GM21619 (cell line): Measurements from ENCODE around the gene CLEC4C.

Source experiments
- ATAC-seq: cut with Tn5 transposase; IDR thresholded peaks from one replicate; pipeline ENCODE4 v1.9.1; 2021; ENCODE audit not compliant: unreplicated experiment

CLEC4C gene

DNA sequence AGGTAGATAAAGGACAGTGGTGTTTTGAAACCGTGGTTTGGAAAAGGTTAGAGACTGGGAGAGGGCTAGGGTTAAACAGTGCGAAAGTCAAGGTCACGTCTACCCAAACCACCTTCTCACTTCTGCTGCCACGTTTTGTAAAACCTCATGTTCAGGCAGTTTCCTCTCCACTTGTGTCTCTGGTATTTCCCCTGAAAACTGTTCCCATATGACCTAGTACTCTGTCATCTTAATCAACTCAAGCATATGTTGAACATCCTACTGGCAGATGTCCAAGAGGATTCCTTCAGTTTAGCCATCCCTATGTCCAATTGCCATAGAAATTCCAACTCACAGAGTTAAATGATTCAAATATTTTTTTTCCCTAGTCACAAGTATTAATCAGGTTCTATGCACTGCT lies 17.4 kb downstream of the CLEC4C start:
- ATAC-seq: no peak

DNA sequence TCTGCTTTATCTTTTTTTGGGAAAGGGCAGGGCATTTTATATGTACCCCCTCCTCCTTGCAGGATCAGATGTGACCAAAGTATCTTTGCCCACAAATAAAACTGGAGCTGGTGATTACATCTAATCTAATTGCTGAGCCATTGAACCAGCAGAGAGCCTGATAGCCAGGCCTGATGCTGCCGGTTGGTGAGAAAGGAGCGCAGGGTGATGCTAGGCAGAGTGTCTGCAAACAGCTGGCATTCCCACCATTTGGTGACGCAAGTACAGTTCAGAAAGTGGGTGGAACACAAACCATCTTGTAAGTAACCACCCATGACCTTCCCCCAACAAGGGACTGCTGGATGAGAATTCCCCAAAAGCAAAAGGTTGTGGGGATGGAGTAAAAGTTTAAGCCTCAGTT lies 23.2 kb downstream of the CLEC4C start:
- ATAC-seq: no peak

GRCh38 chr12:7719946-7720730 lies 27.0 kb downstream of the CLEC4C start:
- no peak for ATAC-seq

- no peak for ATAC-seq
Measured at GRCh38 chr12:7716381-7716780, 30.8 kb downstream of the CLEC4C start.

- ATAC-seq: no peak
Measured at GRCh38 chr12:7712841-7713442, 34.2 kb downstream of the CLEC4C start.

DNA sequence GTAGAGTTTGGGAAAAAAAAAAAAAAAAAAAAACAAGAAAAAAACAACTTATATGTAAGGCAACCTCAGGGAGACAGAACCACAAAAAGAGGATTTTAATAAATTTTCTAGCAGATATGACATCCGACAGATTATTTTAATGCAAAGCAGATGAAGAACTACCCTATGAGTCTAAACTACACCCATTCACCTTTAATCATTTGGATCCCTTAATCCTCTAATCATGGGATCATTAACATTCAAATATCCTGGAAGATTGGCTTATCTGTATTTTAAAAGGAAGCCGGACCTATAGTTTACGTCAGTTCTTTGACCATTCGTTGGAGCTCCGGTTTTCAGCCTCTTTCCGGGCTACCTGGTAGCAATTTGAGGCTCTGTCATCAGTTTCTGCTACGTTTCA lies 36.0 kb downstream of the CLEC4C start, which contains the start of gene DPPA3:
TSS of gene DPPA3 (plus strand) at position 301 of the 400 bp plus-strand sequence. CDS start 138 bp downstream, outside the sequence.
- no peak for ATAC-seq

DNA sequence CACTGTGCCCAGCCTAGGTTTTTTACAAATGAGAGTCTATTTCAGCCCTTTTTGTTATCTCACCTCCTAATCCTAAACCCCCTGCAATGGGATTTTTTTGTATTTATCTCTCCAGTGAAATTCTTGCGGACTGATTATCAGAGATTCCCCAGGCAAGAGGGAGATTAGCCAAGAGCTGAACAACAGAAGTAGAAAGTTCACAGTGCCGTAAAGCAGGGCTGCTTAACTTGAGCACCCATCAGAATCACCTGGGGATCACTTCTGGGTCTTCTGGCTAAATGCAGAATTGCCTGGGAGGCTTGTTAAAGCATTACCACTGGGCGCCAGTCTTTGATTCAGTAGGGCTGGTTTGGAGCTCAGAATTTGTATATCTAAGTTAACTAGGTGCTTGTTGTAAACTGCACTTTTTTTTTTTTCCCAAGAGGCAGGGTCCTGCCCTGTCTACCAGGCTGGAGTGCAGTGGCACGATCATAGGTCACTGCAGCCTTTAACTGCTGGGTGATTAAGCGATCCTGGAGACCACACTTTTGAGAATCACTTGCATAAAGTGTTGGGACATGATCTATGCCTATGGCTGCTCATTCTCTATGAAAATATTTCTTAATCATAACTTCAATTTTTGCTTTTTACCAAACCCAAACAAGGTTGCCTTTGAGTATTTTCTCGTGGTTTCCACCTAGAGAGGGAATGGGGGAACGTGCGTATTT lies 37.1 kb downstream of the CLEC4C start:
- no peak for ATAC-seq

- no peak for ATAC-seq
Measured at GRCh38 chr12:7705846-7706245, 41.3 kb downstream of the CLEC4C start.

GRCh38 chr12:7695566-7696197 lies 51.5 kb downstream of the CLEC4C start, which contains the start of gene GDF3:
Gene GDF3 (minus strand): TSS chr12:7695775. CDS start chr12:7695728, 47 bp downstream.
- ATAC-seq: no peak

DNA sequence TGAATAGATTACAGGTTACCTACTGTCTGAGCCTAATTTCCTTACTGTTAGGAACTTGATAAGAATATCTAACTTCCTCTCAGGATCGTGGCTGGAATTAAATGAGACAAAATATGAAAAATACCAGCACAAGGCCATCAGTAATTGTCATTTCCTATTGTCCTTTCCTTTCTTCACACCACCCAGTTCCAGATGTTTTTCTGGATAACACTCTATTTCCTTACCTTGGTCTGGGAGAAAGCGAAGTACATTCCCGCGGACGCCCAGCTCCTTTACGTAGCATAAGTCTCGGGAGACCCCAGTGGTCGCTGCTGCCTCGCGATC lies 52.0 kb downstream of the CLEC4C start:
- no peak for ATAC-seq

GRCh38 chr12:7694556-7695236 lies 52.5 kb downstream of the CLEC4C start:
- ATAC-seq: no peak

DNA sequence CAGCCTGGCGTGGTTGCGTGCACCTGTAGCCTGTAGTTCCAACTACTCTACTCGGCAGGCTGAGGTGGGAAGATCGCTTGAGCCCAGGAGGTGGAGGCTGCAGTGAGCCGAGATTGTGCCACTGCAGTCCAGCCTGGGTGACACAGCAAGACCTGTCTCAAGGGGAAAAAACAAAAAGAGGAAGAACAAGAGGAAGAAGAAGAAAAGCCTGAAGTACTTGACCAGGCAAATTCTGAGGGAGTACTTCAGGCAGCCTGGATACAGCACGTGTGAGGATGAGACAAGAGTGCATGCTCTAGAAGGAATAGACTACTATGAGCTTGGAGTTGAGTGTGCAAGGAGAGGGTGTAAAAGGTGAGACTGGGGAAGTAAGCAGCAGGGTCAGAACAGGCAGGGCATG lies 53.4 kb downstream of the CLEC4C start:
- no peak for ATAC-seq

GRCh38 chr12:7681535-7681934 lies 65.6 kb downstream of the CLEC4C start:
- ATAC-seq: no peak
